HepG2 (cell line): Measurements from ENCODE around the gene WSCD2. TPM values are rescaled to one million over a fixed set of nuclear protein-coding genes. Genes with fewer than 3 reads are reported as not detected.

ENCODE experiments used
- GZF1 ChIP-seq: sonication (generic); formaldehyde crosslinking; IDR thresholded peaks from 2 replicates; pipeline ENCODE4 v1.5.1; 2020; ENCODE audit warnings: mild to moderate bottlenecking, missing genetic modification reagents
- NR2C2 ChIP-seq: sonication (generic); formaldehyde crosslinking; IDR thresholded peaks from 2 replicates; pipeline ENCODE4 v1.4.0; 2020; ENCODE audit warnings: missing genetic modification reagents, mild to moderate bottlenecking, moderate library complexity, borderline replicate concordance
- NR2F2 ChIP-seq: IDR thresholded peaks from 2 replicates; pipeline ENCODE4 v1.6.1; 2012; ENCODE audit warnings: low read depth, inconsistent platforms, borderline replicate concordance
- RFXANK ChIP-seq: IDR thresholded peaks from 2 replicates; pipeline ENCODE4 v1.6.1; 2016
- polyA plus RNA-seq, 8 experiments: library from polyadenylated mRNA; depleted of rRNA in 3 of 8; stranded (reverse) in 7 of 8; unstranded in 1 of 8; fragments of >200 nt; fragmentation: Illumina TruSeq in 4 of 8; extraction: Trizol in 4 of 8; gene quantifications; 2 replicates each; pipeline versions ENCODE4 v1.2.1 to v1.2.3, GENCODE V29; 2011 to 2016; ENCODE audit warnings: low read depth in 4 of 8, missing spikeins in 1 of 8, mixed read lengths in 1 of 8; ENCODE audit not compliant: insufficient read depth in 1 of 8
- total RNA-seq, 5 experiments: library from RNA; depleted of rRNA; stranded (reverse); fragments of >200 nt; fragmentation: Illumina TruSeq; extraction: Trizol; gene quantifications; 2 replicates each; pipeline ENCODE4 v1.2.3, GENCODE V29; 2016; ENCODE audit warnings: low read depth in 1 of 5
- TF ChIP-seq, protein P1 (sequence below): fragments of 450-650 bp; IDR thresholded peaks from 2 replicates; pipeline ENCODE4 v1.6.1; 2017; ENCODE audit warnings: mild to moderate bottlenecking
- TF ChIP-seq, protein P2 (sequence below): sonication (generic); formaldehyde crosslinking; IDR thresholded peaks from 2 replicates; pipeline ENCODE4 v1.5.0; 2020; ENCODE audit warnings: mild to moderate bottlenecking, missing genetic modification reagents, borderline replicate concordance

Gene WSCD2
- total and polyA plus RNA-seq, 2 of the 13 experiments (the other 11 are each of a cell fraction or from before 2014, with no cell fraction given) = not detected

DNA sequence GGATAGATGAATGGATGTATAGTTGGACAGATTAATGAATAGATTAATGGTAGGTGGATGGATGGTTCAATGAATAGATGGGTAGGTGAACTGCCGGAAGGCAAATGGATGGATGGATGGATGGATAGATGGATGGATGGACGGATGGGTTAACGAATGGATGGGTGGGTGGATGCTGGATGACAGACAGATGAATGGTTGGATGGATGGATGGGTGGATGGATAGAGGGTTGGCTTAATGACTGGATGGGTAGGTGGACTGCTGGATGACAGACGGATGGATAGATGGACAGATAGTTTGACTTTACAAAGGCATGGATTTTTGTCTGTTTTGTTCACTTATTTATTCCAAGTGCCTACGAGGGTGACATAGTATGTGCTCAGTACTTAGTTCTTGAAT is 64.4 kb downstream of the WSCD2 start (continued):
- TF ChIP-seq, protein P1, sequence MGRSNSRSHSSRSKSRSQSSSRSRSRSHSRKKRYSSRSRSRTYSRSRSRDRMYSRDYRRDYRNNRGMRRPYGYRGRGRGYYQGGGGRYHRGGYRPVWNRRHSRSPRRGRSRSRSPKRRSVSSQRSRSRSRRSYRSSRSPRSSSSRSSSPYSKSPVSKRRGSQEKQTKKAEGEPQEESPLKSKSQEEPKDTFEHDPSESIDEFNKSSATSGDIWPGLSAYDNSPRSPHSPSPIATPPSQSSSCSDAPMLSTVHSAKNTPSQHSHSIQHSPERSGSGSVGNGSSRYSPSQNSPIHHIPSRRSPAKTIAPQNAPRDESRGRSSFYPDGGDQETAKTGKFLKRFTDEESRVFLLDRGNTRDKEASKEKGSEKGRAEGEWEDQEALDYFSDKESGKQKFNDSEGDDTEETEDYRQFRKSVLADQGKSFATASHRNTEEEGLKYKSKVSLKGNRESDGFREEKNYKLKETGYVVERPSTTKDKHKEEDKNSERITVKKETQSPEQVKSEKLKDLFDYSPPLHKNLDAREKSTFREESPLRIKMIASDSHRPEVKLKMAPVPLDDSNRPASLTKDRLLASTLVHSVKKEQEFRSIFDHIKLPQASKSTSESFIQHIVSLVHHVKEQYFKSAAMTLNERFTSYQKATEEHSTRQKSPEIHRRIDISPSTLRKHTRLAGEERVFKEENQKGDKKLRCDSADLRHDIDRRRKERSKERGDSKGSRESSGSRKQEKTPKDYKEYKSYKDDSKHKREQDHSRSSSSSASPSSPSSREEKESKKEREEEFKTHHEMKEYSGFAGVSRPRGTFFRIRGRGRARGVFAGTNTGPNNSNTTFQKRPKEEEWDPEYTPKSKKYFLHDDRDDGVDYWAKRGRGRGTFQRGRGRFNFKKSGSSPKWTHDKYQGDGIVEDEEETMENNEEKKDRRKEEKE = no peak
- TF ChIP-seq NR2F2 (no peak), NR2C2 (CRISPR knock-in tag) (no peak), GZF1 (CRISPR knock-in tag) (no peak), RFXANK (CRISPR knock-in tag) (no peak)
- TF ChIP-seq, protein P2, sequence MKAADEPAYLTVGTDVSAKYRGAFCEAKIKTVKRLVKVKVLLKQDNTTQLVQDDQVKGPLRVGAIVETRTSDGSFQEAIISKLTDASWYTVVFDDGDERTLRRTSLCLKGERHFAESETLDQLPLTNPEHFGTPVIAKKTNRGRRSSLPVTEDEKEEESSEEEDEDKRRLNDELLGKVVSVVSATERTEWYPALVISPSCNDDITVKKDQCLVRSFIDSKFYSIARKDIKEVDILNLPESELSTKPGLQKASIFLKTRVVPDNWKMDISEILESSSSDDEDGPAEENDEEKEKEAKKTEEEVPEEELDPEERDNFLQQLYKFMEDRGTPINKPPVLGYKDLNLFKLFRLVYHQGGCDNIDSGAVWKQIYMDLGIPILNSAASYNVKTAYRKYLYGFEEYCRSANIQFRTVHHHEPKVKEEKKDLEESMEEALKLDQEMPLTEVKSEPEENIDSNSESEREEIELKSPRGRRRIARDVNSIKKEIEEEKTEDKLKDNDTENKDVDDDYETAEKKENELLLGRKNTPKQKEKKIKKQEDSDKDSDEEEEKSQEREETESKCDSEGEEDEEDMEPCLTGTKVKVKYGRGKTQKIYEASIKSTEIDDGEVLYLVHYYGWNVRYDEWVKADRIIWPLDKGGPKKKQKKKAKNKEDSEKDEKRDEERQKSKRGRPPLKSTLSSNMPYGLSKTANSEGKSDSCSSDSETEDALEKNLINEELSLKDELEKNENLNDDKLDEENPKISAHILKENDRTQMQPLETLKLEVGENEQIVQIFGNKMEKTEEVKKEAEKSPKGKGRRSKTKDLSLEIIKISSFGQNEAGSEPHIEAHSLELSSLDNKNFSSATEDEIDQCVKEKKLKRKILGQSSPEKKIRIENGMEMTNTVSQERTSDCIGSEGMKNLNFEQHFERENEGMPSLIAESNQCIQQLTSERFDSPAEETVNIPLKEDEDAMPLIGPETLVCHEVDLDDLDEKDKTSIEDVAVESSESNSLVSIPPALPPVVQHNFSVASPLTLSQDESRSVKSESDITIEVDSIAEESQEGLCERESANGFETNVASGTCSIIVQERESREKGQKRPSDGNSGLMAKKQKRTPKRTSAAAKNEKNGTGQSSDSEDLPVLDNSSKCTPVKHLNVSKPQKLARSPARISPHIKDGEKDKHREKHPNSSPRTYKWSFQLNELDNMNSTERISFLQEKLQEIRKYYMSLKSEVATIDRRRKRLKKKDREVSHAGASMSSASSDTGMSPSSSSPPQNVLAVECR (CRISPR knock-in tag) = no peak
- TF ChIP-seq, all 625 proteins: peak for 0
